ENCODE measurements around the gene CREB5. TPM values are rescaled to one million over a fixed set of nuclear protein-coding genes. Genes with fewer than 3 reads are reported as not detected.

Gene CREB5
- total RNA-seq, 1 donor from 2014 or later, result 8.9 TPM

GRCh38 chr7:28517206-28517605, 104.9 kb downstream of the CREB5 start:
- no peak overlapping the region for H3K4me3 ChIP-seq
- no peak for TF ChIP-seq CTCF (IDR thresholded peaks at IDR 0.05)
- DNase-seq, result no peak
- H3K9me3 ChIP-seq, result no peaks in the 10 kb centered on the region
- H3K4me1 ChIP-seq, result peaks cover 3% of the 10 kb centered on the region
- ATAC-seq, result no peak
- no peak overlapping the region for H3K27ac ChIP-seq
- no peaks in the 10 kb centered on the region for H3K27me3 ChIP-seq
- intact Hi-C loops (cut with DNase I), result no loop called here
- H3K36me3 ChIP-seq, result no peaks in the 10 kb centered on the region

- no peak for TF ChIP-seq CTCF (IDR thresholded peaks at IDR 0.05)
- Histone ChIP-seq H3K4me1 (peaks cover 3% of the 10 kb centered on the region), H3K27ac (no peak overlapping the region), H3K36me3 (no peaks in the 10 kb centered on the region), H3K27me3 (no peaks in the 10 kb centered on the region), H3K9me3 (no peaks in the 10 kb centered on the region), H3K4me3 (no peak overlapping the region)
- ATAC-seq (no peak), DNase-seq (no peak)
- intact Hi-C loops (cut with DNase I), result no loop called here
These were observed 105.3 kb downstream of the CREB5 start for GRCh38 chr7:28517606-28518005.

- TF ChIP-seq CTCF (IDR thresholded peaks at IDR 0.05), result no peak
- peaks cover 3% of the 10 kb centered on the region for H3K4me1 ChIP-seq
- no peak for DNase-seq
- no peaks in the 10 kb centered on the region for H3K36me3 ChIP-seq
- H3K4me3 ChIP-seq, result no peak overlapping the region
- H3K27me3 ChIP-seq, result no peaks in the 10 kb centered on the region
- H3K27ac ChIP-seq, result no peak overlapping the region
- intact Hi-C loops (cut with DNase I), result no loop called here
- ATAC-seq, result peak; percentile 41
- no peaks in the 10 kb centered on the region for H3K9me3 ChIP-seq
These were observed 108.0 kb downstream of the CREB5 start for GRCh38 chr7:28520074-28521015.

- intact Hi-C loops (cut with DNase I), result no loop called here
- no peak for DNase-seq
These were observed 112.7 kb downstream of the CREB5 start for GRCh38 chr7:28524978-28525377.

GRCh38 chr7:28528899-28529298, 116.6 kb downstream of the CREB5 start:
- Histone ChIP-seq H3K27me3 (no peaks in the 10 kb centered on the region), H3K4me3 (no peak overlapping the region), H3K36me3 (no peaks in the 10 kb centered on the region), H3K9me3 (no peaks in the 10 kb centered on the region), H3K27ac (no peak overlapping the region), H3K4me1 (peaks cover 2% of the 10 kb centered on the region)
- ATAC-seq (no peak), DNase-seq (no peak)
- TF ChIP-seq CTCF (IDR thresholded peaks at IDR 0.05), result no peak
- intact Hi-C loops (cut with DNase I), result no loop called here

More at GRCh38 chr7:28524978-28525377, 112.7 kb downstream of the CREB5 start:
- no peak for ATAC-seq
- H3K36me3 ChIP-seq, result no peaks in the 10 kb centered on the region
- peaks cover 3% of the 10 kb centered on the region for H3K4me1 ChIP-seq
- no peak overlapping the region for H3K27ac ChIP-seq
- H3K4me3 ChIP-seq, result no peak overlapping the region
- H3K27me3 ChIP-seq, result no peaks in the 10 kb centered on the region
- TF ChIP-seq CTCF (IDR thresholded peaks at IDR 0.05), result no peak
- no peaks in the 10 kb centered on the region for H3K9me3 ChIP-seq
